Endothelial cell of umbilical vein (primary cell): ENCODE data around the gene CDC45.

Experiments used
- POLR2A ChIP-seq: IDR thresholded peaks from 2 replicates; pipeline ENCODE4 v1.6.1; 2012; ENCODE audit warnings: low read depth, mild to moderate bottlenecking, control low read depth, low read length
- POLR2AphosphoS5 ChIP-seq: IDR thresholded peaks from 2 replicates; pipeline ENCODE4 v1.6.1; 2012; ENCODE audit warnings: low read depth, mild to moderate bottlenecking, control low read depth, low read length, moderate library complexity; ENCODE audit not compliant: insufficient read depth
- TF ChIP-seq, protein P1 (sequence below), 2 donors: IDR thresholded peaks; 1 replicate in 1 of 2; 2 replicates in 1 of 2; pipeline ENCODE4 v1.5.1; 2011; ENCODE audit warnings: low read length in 2 of 2, mild to moderate bottlenecking in 2 of 2, moderate library complexity in 2 of 2, control low read depth in 1 of 2, inconsistent platforms in 1 of 2, low read depth in 1 of 2; ENCODE audit not compliant: insufficient read depth in 1 of 2; ENCODE audit errors: extremely low read depth in 1 of 2

DNA sequence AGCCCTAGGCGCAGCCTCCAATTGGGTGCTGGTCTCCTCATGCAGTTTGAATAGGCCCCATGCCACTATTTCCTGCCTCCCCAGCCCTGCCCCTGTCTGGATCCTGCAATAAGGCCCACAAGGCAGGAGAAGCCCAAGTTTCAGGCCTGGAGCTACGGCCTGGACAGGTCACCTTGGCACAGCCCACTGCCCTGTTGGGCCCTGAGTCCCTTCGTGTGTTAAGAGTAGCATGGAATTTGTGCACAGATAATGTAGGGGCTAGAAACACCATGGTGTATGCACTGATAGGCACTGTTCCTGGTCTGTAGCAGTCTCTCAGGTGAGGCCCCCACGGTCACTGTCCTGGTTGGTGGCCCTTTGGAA lies 20.1 kb downstream of the CDC45 start:
- TF ChIP-seq, protein P1, sequence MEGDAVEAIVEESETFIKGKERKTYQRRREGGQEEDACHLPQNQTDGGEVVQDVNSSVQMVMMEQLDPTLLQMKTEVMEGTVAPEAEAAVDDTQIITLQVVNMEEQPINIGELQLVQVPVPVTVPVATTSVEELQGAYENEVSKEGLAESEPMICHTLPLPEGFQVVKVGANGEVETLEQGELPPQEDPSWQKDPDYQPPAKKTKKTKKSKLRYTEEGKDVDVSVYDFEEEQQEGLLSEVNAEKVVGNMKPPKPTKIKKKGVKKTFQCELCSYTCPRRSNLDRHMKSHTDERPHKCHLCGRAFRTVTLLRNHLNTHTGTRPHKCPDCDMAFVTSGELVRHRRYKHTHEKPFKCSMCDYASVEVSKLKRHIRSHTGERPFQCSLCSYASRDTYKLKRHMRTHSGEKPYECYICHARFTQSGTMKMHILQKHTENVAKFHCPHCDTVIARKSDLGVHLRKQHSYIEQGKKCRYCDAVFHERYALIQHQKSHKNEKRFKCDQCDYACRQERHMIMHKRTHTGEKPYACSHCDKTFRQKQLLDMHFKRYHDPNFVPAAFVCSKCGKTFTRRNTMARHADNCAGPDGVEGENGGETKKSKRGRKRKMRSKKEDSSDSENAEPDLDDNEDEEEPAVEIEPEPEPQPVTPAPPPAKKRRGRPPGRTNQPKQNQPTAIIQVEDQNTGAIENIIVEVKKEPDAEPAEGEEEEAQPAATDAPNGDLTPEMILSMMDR (IDR thresholded peaks at IDR 0.05; ENCODE audit: extremely low read depth in 1 of 2, insufficient read depth in 1 of 2, low read depth in 1 of 2, low read length in 2 of 2) = no peak
- no peak for TF ChIP-seq POLR2AphosphoS5
- TF ChIP-seq POLR2A = no peak
